A172 (cell line): ENCODE measurements around the gene RPL13. TPM values are rescaled to one million over a fixed set of nuclear protein-coding genes. Genes with fewer than 3 reads are reported as not detected.

Experiments used
- DNase-seq: peaks from one replicate; pipeline ENCODE4 v3.0.0-alpha.2; 2015; ENCODE audit warnings: low spot score
- total RNA-seq: library from RNA; depleted of rRNA; stranded (reverse); fragments of >200 nt; shearing (Covaris generic); gene quantifications from 2 replicates; pipeline ENCODE4 v1.2.3, GENCODE V29; 2014

Gene RPL13
- total RNA-seq, 1 experiment from 2014 or later = 5,553 TPM

- DNase-seq = no peak
These were observed 36.6 kb downstream of the RPL13 start for GRCh38 chr16:89596957-89597649.

DNA sequence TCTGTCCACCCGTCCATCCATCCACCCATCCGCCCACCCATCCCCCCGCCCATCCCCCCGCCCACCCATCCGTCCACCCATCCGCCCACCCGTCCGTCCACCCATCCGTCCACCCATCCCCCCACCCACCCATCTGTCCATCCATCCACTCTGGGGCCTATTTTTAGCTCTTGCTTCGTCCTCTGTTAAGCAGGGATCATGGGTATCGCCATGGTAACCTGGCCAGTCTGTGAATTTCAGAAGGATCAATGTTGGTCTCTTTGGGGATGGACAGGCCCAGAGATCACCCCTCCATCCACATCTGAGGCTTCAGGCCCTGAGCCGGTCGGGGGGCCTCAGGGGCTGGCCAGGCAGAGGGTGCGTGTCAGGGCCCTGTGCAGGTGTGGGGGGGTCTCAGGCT is 37.7 kb downstream of the RPL13 start:
- DNase-seq = no peak

DNA sequence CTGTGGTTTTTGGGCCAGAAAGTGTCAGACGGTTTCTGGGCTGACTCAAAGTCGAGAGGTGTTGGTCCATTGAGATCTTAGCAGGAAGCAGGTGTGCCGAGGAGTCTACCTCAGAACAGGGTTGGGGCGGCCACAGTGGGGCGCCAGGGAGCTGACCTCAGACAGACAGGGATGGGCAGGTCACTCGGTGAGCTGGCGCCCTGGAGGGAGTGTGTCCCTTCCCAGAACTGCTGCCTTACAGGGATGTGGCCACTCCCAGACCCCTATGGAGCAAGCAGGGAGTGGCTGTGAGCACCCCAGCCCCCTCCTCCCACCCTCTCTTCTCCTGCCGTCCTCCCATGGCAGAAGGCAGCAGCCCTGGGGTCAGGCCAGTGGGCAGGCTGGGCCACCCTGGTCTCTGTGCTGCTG is 39.0 kb downstream of the RPL13 start:
- peak; percentile 79 for DNase-seq

DNA sequence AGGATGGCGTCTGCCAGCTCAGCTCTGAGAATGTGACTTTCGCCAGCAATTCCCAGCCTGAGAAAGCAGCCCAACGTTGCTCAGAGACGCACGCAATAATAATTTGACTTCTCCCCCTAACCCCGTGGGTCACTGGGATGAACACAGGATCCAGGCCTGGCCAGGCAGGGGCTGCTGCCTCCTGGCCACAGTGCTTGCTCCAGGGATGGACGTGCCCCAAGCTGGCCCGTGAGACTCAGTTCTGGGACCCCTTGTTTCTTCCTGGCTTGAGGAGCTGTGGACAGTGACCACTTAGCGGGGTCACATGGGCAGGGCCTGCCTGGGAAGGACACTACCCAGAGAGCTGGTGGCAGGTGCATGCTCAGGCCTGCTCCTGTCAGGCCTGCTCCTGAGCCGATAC is 39.4 kb downstream of the RPL13 start:
- DNase-seq = no peak

- no peak for DNase-seq
These were observed 39.9 kb downstream of the RPL13 start for GRCh38 chr16:89600427-89600826.

DNA sequence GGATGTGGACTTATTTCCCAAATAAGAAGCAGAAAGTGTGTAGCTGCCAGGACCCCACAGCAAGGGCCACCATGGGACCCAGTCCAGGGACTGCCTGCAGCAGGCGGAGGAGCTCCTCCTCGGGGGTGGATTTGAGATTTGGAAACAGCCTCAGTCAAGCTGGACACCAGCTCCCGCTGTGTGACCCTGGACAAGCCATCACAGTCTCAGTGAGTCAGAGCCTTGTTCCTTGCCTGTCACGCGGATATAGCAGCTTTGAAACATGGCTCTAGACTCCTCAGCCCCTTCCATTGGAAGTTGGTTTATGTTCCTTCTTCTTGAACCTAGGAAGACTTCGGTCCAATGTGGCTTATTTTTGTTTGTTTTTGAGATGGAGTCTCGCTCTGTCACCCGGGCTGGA is 40.5 kb downstream of the RPL13 start:
- DNase-seq = peak; percentile 34

- no peak for DNase-seq
These were observed 41.4 kb downstream of the RPL13 start for GRCh38 chr16:89601906-89602272.

GRCh38 chr16:89602273-89602951 is 41.9 kb downstream of the RPL13 start:
- DNase-seq = peak; percentile 91

- no peak for DNase-seq
These were observed 42.6 kb downstream of the RPL13 start for GRCh38 chr16:89602952-89603590.

GRCh38 chr16:89604764-89605163 is 44.3 kb downstream of the RPL13 start:
- no peak for DNase-seq

GRCh38 chr16:89605186-89605970 is 44.9 kb downstream of the RPL13 start:
- no peak for DNase-seq

DNA sequence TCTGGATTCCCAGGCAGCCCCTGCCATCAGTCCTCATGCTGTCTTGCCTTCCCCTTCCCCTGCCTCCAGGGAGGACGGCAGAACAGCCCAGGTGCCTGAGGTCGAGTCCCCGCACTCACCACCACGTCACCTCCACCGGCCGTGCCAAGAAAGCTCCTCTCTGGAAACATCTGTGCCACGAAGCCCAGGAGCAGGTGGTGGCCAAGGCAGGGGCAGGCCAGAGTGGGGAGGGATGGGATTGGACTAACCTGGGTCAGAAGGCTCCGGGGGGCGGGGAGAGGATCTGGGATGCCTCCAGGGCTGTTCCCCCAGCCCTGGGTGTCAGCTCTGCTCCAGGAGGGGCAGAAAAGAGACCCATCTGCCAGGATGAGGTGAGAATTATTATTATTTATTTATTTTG is 45.5 kb downstream of the RPL13 start:
- no peak for DNase-seq

GRCh38 chr16:89607453-89607852 is 47.0 kb downstream of the RPL13 start:
- DNase-seq = no peak

DNA sequence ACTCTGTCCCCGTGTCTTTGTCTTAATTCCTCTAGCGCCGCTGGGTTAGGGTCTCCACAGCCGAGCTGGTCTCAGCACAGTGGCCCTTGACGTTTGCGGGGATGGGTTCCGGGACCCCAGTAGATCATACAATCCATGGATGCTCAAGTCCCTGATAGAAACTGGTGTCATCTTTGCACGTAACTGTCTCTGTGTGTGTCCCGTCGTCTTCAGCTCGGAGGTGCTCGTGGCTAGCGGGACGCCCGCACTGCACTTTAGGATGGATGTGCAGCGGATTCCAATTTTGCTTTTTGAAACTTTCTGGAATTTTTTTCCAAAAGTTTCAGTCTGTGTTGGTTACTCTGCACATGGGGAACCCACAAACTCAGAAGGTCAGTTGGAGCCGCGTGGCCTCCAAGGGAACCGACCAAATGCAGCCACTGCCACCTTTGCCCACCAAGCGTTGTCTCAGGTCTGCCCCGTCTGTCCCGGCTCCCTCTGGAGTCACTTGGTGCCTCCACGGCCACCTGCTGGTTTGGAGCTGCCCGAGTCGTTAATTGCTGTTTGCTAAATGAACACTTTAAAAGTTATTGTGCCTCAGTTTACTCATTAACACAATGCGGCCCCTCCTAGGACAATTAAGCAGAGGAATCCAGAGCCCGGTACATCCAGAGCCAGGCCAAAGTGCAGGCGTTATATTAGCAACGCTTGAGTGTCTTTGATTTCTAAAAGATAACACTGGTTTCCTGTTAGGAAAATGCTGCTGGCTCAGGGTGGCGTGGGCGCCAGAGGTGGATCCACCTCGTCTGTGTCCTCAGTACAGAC is 47.7 kb downstream of the RPL13 start:
- no peak for DNase-seq

GRCh38 chr16:89610108-89610453 is 49.6 kb downstream of the RPL13 start:
- DNase-seq = no peak

- DNase-seq = no peak
These were observed 52.1 kb downstream of the RPL13 start for GRCh38 chr16:89612415-89613166.

- DNase-seq = no peak
These were observed 52.9 kb downstream of the RPL13 start, which contains the start of gene DPEP1 for GRCh38 chr16:89613231-89613953. TSS of gene DPEP1 (plus strand) at chr16:89613642. CDS start at chr16:89630411, 16,769 bp downstream.

GRCh38 chr16:89613954-89614459 is 53.5 kb downstream of the RPL13 start:
- no peak for DNase-seq
